Testis (tissue), 3 donors: ENCODE data around the gene GNB5. TPM values are rescaled to one million over a fixed set of nuclear protein-coding genes. Genes with fewer than 3 reads are reported as not detected.

Experiments used
- DNase-seq: peaks from one replicate; pipeline ENCODE4 v3.0.0-alpha.2; 2019
- H3K27ac ChIP-seq, 2 donors: fragments of 200-600 bp; sonication (generic); one replicate each; pipeline ENCODE4 v1.5.1; 2019
- H3K27me3 ChIP-seq: fragments of 200-600 bp; sonication (generic); one replicate; pipeline ENCODE4 v1.5.1; 2019
- H3K36me3 ChIP-seq: fragments of 200-600 bp; sonication (generic); one replicate; pipeline ENCODE4 v1.5.1; 2017; ENCODE audit warnings: low read depth; ENCODE audit errors: missing control alignments
- H3K4me1 ChIP-seq: fragments of 200-600 bp; sonication (generic); one replicate; pipeline ENCODE4 v1.5.1; 2019
- H3K4me3 ChIP-seq, 2 donors: fragments of 200-600 bp; sonication (generic); one replicate each; pipeline ENCODE4 v1.5.1; 2017 to 2019
- H3K9me3 ChIP-seq: fragments of 200-600 bp; sonication (generic); one replicate; pipeline ENCODE4 v1.5.1; 2017
- POLR2A ChIP-seq: fragments of 450-650 bp; IDR thresholded peaks from one replicate; pipeline ENCODE4 v1.6.1; 2017; ENCODE audit warnings: antibody characterized with exemption, mild to moderate bottlenecking, moderate library complexity
- WGBS, 2 donors: methylation state at CpG; one replicate each; pipeline ENCODE4 v1.1.5; 2018; 5-methylcytosine and 5-hydroxymethylcytosine counted together
- intact Hi-C: fragments of 100-400 bp; cut with DNase I; formaldehyde crosslinking; loops from one replicate; pipeline ENCODE4 v1.15.1; 2023; ENCODE audit warnings: low total_unique reads
- polyA plus RNA-seq: library from polyadenylated mRNA; stranded (reverse); fragments of 350-450 nt; fragmentation: Illumina TruSeq; extraction: RNeasy Lipid Tissue Mini Kit (QIAGEN cat#74804); gene quantifications from one replicate; pipeline ENCODE4 v1.2.3, GENCODE V29; 2014; ENCODE audit warnings: low read depth, low replicate concordance; ENCODE audit not compliant: insufficient read depth
- total RNA-seq, 2 donors: library from RNA; depleted of rRNA; stranded (reverse); fragments of >200 nt; gene quantifications; one replicate each; pipeline ENCODE4 v1.2.3, GENCODE V29; 2016
- TF ChIP-seq, protein P1 (sequence below), 3 experiments: fragments of 450-650 bp in 2 of 3; fragments of 200-600 bp in 1 of 3; sonication (generic) in 1 of 3; IDR thresholded peaks; one replicate each; pipeline ENCODE4 v1.5.1; 2016 to 2019; ENCODE audit warnings: antibody characterized with exemption in 3 of 3, mild to moderate bottlenecking in 2 of 3, moderate library complexity in 1 of 3

The GNB5 gene
- total and polyA plus RNA-seq, 3 donors from 2014 or later = 37.1 to 82.3 (median 65.4) TPM

DNA sequence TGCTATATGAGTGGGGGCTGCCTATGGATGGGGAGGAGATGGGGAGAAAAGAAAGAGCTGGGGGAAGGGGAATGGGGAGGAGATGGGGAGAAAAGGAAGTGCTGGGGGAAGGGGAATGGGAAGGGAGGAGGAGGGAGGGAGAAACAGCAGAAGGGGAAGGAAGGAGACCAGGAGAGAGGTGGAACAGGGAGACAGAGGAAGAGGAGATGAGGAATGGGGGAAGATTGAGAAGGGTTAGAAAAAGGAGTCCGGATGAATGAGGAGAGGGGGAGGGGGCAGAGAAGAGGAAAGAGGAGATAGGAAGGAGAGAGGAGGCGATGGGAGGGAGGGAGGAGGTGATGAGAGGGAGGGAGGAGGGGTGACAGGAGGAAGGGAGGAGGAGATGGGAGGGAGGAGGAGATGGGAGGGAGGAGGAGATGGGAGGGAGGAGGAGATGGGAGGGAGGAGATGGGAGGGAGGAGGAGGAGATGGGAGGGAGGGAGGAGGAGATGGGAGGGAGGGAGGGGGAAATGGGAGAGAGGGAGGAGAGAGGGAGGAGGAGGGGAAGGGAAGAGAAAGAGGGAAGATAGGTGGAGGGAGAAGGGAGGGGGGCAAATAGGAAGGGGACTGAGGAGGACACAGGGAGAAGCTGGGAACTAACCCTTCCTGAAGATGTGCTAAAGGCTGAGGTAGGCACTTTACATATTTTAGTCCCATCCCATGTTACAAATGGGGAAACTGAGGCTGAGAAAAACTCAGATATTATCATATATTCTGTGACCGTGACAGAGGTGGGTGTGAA is 72.0 kb downstream of the GNB5 start:
- H3K4me3 ChIP-seq = no peak overlapping the region
- no peak overlapping the region for H3K27ac ChIP-seq
- no peaks in the 10 kb centered on the region for H3K9me3 ChIP-seq
- no peaks in the 10 kb centered on the region for H3K36me3 ChIP-seq
- H3K27me3 ChIP-seq = no peaks in the 10 kb centered on the region
- no peak for TF ChIP-seq POLR2A
- TF ChIP-seq, protein P1, sequence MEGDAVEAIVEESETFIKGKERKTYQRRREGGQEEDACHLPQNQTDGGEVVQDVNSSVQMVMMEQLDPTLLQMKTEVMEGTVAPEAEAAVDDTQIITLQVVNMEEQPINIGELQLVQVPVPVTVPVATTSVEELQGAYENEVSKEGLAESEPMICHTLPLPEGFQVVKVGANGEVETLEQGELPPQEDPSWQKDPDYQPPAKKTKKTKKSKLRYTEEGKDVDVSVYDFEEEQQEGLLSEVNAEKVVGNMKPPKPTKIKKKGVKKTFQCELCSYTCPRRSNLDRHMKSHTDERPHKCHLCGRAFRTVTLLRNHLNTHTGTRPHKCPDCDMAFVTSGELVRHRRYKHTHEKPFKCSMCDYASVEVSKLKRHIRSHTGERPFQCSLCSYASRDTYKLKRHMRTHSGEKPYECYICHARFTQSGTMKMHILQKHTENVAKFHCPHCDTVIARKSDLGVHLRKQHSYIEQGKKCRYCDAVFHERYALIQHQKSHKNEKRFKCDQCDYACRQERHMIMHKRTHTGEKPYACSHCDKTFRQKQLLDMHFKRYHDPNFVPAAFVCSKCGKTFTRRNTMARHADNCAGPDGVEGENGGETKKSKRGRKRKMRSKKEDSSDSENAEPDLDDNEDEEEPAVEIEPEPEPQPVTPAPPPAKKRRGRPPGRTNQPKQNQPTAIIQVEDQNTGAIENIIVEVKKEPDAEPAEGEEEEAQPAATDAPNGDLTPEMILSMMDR (IDR thresholded peaks at IDR 0.05) = no peak
- no peak for DNase-seq
- H3K4me1 ChIP-seq = no peaks in the 10 kb centered on the region
- intact Hi-C loops = no loop called here
- WGBS, 2 donors = 73 to 76% methylated on average over 3 of the region's 3 CpGs

DNA sequence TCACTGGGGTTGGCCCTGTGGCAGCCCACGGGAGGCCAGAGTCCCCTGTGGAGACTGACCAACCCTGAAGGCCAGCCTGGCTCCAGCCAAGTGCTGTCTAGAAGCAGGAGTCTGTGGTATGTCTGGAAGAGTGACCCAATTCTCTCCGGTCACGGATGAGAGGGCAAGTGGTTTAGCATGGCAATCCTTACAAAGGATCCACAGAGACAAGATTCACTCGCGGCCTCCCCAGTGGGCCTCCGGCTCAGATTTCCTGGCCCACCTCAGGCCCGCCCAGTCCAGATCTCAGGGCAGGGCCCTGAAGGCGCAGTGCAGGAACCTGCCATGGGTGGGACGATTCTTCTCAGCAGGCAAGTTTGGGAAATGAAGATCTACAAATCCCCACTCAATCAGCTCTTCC is 73.6 kb downstream of the GNB5 start:
- H3K4me3 ChIP-seq = no peak overlapping the region
- no peaks in the 10 kb centered on the region for H3K36me3 ChIP-seq
- H3K4me1 ChIP-seq = no peaks in the 10 kb centered on the region
- intact Hi-C loops = no loop called here
- WGBS, 2 donors = 79 to 88% methylated on average over 7 to 9 of the region's 9 CpGs
- no peaks in the 10 kb centered on the region for H3K9me3 ChIP-seq
- no peak for DNase-seq
- H3K27ac ChIP-seq = no peak overlapping the region
- no peak for TF ChIP-seq POLR2A
- TF ChIP-seq, protein P1 (IDR thresholded peaks at IDR 0.05) = no peak
- no peaks in the 10 kb centered on the region for H3K27me3 ChIP-seq

DNA sequence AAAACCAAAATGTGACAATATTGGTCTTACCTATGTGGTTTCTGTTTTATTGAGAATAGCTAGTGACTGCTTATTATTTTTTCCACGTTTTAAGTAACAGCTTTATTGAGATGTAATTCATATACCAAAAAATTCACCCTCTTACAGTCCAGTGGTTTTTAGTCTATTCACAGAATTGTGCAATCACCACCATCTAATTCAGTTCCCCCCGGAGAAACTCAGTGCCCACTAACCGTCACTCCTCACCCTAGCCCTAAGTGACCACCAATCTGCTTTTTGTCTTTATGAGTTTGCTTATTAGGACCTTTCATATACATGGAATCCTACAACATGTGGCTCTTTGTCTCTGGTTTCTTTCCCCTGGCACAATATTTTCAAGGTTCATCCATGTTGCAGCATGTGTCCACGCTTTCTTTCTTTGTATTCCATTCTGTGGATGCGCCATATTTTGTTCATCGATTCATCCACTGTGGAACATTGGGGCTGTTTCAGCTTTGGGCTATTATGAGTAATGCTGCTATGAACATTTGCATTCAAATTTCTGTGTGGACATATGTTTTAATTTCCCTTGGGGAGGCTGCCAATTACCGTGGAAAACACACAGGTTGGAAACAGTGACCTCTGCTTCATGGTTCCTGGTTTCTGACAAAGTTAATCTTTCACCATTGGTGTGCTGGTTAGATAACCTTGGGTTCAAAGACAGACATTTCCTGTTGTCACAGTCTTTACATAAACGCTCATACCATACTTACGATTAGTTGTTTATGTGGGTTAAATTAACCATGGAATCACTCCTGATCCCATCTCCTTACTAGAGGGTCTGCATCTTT is 75.4 kb downstream of the GNB5 start:
- no peak for TF ChIP-seq POLR2A
- TF ChIP-seq, protein P1 (IDR thresholded peaks at IDR 0.05) = no peak
- WGBS, 2 donors = 71 to 75% methylated on average over 9 of the region's 9 CpGs
- Histone ChIP-seq H3K27me3 (no peaks in the 10 kb centered on the region), H3K9me3 (no peaks in the 10 kb centered on the region), H3K4me1 (no peaks in the 10 kb centered on the region), H3K36me3 (no peaks in the 10 kb centered on the region), H3K4me3 (no peak overlapping the region), H3K27ac (no peak overlapping the region)
- DNase-seq = no peak
- intact Hi-C loops = no loop called here

DNA sequence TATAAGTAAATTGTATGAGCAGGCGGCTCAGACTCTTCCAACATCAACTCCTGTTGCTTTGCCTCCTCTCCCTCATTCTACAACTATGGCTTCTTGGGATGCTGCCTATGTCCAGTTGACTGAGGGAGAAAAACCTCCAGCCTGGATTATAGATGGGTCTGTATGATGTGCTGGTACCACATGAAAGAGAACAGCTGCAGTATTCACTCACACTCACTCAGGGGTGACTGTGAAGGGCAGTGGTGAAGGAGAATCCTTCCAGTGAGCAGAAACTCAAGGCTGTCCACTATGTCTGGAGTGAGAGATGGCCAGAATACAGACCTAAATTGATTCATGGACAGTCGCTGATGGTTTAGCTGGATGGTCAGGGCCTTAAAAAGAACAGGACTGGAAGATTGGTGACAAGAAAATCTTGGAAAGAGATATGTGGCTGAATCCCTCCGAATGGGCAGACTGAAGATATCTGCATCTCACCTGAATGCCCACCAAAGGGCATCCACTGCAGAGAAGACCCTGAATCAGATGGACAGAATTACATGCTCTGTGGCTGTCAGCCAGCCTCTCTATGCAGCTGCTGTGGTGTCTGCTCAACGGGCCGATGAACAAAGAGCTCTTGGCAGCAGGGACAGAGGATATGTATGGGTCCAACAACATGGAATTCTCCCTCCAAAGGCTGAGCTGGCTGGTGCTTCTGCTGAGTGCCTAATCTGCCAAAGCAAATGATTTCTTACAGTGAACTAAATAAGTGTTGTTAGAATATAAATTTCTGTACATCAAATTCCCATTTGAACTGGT is 76.7 kb downstream of the GNB5 start:
- Histone ChIP-seq H3K36me3 (no peaks in the 10 kb centered on the region), H3K27me3 (no peaks in the 10 kb centered on the region)

More for the DNA sequence above, 76.7 kb downstream of the GNB5 start:
- WGBS, 2 donors = 71 to 72% methylated on average over 5 of the region's 5 CpGs
- H3K27ac ChIP-seq = no peak overlapping the region
- TF ChIP-seq POLR2A = no peak
- TF ChIP-seq, protein P1 (IDR thresholded peaks at IDR 0.05) = no peak
- H3K9me3 ChIP-seq = no peaks in the 10 kb centered on the region
- DNase-seq = no peak
- intact Hi-C loops = no loop called here
- H3K4me1 ChIP-seq = no peaks in the 10 kb centered on the region
- H3K4me3 ChIP-seq = no peak overlapping the region
